DND-41 (cell line): ENCODE data around the gene NTRK1.

Experiments used
- ATAC-seq: fragments of 200-7000 bp; cut with Tn5 transposase; 3 replicates; pipeline ENCODE4 v1.9.1; 2021; ENCODE audit warnings: low read depth; ENCODE audit not compliant: insufficient read depth
- DNase-seq: peaks from one replicate; pipeline ENCODE4 v3.0.0-alpha.2; 2020
- H2AFZ ChIP-seq: 2 replicates; pipeline ENCODE4 v1.6.0; 2012; ENCODE audit warnings: low read depth, low read length
- H3K27ac ChIP-seq: 2 replicates; pipeline ENCODE4 v1.5.1; 2012; ENCODE audit warnings: low read length, inconsistent platforms
- H3K27me3 ChIP-seq: fragments of 200-600 bp; sonication (generic); 2 replicates; pipeline ENCODE4 v1.6.0; 2012; ENCODE audit warnings: low read length, mild to moderate bottlenecking, inconsistent platforms; ENCODE audit not compliant: insufficient read depth, poor library complexity
- H3K36me3 ChIP-seq: 2 replicates; pipeline ENCODE4 v1.5.1; 2012; ENCODE audit warnings: low read length, inconsistent platforms; ENCODE audit not compliant: insufficient read depth
- H3K4me1 ChIP-seq: 2 replicates; pipeline ENCODE4 v1.5.1; 2012; ENCODE audit warnings: mild to moderate bottlenecking, low read length; ENCODE audit not compliant: insufficient read depth
- H3K4me2 ChIP-seq: 2 replicates; pipeline ENCODE4 v1.6.0; 2012; ENCODE audit warnings: mild to moderate bottlenecking, moderate library complexity, low read length, inconsistent platforms; ENCODE audit not compliant: insufficient read depth
- H3K4me3 ChIP-seq, 2 experiments: fragments of 200-600 bp in 1 of 2; shearing (Covaris generic) in 1 of 2; 2 replicates each; pipeline ENCODE4 v1.5.1; 2012 to 2016; ENCODE audit warnings: inconsistent platforms in 2 of 2, low read length in 2 of 2, mild to moderate bottlenecking in 2 of 2, low read depth in 1 of 2, moderate library complexity in 1 of 2
- H3K79me2 ChIP-seq: 2 replicates; pipeline ENCODE4 v1.6.0; 2012; ENCODE audit warnings: low read length, inconsistent platforms; ENCODE audit not compliant: insufficient read depth
- H3K9ac ChIP-seq: 2 replicates; pipeline ENCODE4 v1.6.0; 2012; ENCODE audit warnings: low read depth, mild to moderate bottlenecking, inconsistent platforms, low read length, moderate library complexity
- H3K9me3 ChIP-seq: 2 replicates; pipeline ENCODE4 v1.5.1; 2012; ENCODE audit warnings: low read length, moderate library complexity, mild to moderate bottlenecking, inconsistent platforms; ENCODE audit not compliant: insufficient read depth, severe bottlenecking
- H4K20me1 ChIP-seq: 2 replicates; pipeline ENCODE4 v1.6.0; 2012; ENCODE audit warnings: low read length; ENCODE audit not compliant: insufficient read depth
- EZH2 ChIP-seq: IDR thresholded peaks from 3 replicates; pipeline ENCODE4 v1.6.1; 2012; ENCODE audit warnings: borderline replicate concordance, low read depth, mild to moderate bottlenecking, moderate library complexity, low read length, inconsistent platforms; ENCODE audit not compliant: severe bottlenecking
- TF ChIP-seq, protein P1 (sequence below): IDR thresholded peaks from 2 replicates; pipeline ENCODE4 v1.5.1; 2012; ENCODE audit warnings: borderline replicate concordance, low read length, moderate library complexity, mild to moderate bottlenecking; ENCODE audit not compliant: poor library complexity, severe bottlenecking; ENCODE audit errors: extremely low read depth

NTRK1 gene

DNA sequence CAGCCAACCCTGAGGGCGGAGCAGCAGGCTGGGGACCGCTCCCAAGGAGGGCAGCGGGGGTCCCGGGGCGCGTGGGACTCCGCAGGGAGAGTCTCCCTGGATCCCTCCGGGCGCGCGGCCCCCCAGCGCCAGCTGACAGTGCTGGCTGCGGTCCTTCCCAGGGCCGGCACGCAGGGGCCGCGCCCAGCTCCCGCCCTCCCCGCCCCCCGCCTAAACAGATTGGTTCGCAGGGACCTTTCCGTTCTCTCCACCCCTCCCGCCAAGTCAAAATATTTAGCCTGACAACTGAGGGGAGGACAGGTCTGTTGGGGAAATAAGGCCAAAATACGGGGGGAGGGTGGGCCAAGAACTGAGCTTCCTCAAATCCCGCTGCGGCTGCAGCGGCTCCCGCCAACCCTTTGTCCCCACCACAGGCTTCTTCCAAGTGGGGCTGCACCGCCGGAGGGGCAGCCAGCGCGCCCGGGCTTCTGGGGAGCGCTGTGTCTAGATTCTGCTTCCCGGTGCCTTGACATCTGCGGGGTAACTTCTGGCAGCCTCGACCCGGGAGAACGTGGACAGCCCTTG, 1.6 kb upstream of the NTRK1 start, which contains the start of gene INSRR:
TSS of gene INSRR (minus strand) at position 159 of the 564 bp plus-strand sequence. CDS start 496 bp downstream, outside the sequence.
- H3K9ac ChIP-seq, result no peak within 1 kb of the TSS
- no peak for DNase-seq

DNA sequence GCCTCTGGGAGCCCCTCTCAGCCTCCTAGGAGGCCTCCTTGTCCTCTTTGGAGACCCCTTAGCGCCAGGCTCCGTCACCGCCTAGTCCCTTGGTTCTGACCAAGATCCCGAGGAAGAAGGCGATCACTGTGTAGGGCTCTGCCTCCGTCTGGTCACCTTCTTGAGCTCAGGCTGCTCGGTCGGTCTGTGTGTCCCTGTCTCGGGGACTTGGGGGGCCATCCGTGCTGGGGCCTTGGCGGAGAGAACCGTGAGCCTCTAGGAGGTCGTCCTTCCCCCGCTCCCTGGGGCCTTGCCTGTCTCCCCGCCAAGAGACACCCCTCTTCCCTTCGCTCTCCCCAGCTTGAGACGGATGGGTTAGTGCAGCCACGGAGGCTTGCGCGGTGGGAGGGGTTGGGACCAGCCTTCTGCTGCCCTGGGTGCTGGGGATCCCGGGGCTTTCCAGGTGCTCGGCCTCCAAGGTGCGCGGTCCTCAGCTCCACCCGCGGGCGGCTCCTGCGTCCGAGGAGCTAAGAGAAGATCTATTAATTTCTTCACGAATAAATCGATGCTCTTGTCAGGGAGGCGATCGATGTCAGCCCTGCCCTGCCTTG, 1.0 kb upstream of the NTRK1 start:
- Histone ChIP-seq H3K9ac (no peak overlapping the region), H4K20me1 (peaks cover 11% of the 10 kb centered on the region), H2AFZ (no peak overlapping the region), H3K36me3 (no peaks in the 10 kb centered on the region), H3K4me1 (peaks cover 20% of the 10 kb centered on the region), H3K4me3 (no peak overlapping the region), H3K27me3 (peaks cover 56% of the 10 kb centered on the region), H3K27ac (no peak overlapping the region), H3K4me2 (no peak overlapping the region), H3K79me2 (no peaks in the 10 kb centered on the region), H3K9me3 (no peaks in the 10 kb centered on the region)
- TF ChIP-seq, protein P1, sequence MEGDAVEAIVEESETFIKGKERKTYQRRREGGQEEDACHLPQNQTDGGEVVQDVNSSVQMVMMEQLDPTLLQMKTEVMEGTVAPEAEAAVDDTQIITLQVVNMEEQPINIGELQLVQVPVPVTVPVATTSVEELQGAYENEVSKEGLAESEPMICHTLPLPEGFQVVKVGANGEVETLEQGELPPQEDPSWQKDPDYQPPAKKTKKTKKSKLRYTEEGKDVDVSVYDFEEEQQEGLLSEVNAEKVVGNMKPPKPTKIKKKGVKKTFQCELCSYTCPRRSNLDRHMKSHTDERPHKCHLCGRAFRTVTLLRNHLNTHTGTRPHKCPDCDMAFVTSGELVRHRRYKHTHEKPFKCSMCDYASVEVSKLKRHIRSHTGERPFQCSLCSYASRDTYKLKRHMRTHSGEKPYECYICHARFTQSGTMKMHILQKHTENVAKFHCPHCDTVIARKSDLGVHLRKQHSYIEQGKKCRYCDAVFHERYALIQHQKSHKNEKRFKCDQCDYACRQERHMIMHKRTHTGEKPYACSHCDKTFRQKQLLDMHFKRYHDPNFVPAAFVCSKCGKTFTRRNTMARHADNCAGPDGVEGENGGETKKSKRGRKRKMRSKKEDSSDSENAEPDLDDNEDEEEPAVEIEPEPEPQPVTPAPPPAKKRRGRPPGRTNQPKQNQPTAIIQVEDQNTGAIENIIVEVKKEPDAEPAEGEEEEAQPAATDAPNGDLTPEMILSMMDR, result no peak
- TF ChIP-seq EZH2, result no peak
- DNase-seq (no peak), ATAC-seq (no peak)

More for the DNA sequence above, 1.6 kb upstream of the NTRK1 start, which contains the start of gene INSRR:
- Histone ChIP-seq H2AFZ (no peak within 1 kb of the TSS), H4K20me1 (peaks cover 10% of the 10 kb centered on the region), H3K27ac (no peak within 1 kb of the TSS), H3K4me2 (no peak within 1 kb of the TSS), H3K4me3 (no peak within 1 kb of the TSS), H3K9me3 (no peaks in the 10 kb centered on the region), H3K36me3 (no peaks in the 10 kb centered on the region), H3K79me2 (no peaks in the 10 kb centered on the region), H3K4me1 (peaks cover 20% of the 10 kb centered on the region), H3K27me3 (peaks cover 56% of the 10 kb centered on the region)
- no peak for ATAC-seq
- TF ChIP-seq, protein P1, result no peak
- TF ChIP-seq EZH2, result no peak

DNA sequence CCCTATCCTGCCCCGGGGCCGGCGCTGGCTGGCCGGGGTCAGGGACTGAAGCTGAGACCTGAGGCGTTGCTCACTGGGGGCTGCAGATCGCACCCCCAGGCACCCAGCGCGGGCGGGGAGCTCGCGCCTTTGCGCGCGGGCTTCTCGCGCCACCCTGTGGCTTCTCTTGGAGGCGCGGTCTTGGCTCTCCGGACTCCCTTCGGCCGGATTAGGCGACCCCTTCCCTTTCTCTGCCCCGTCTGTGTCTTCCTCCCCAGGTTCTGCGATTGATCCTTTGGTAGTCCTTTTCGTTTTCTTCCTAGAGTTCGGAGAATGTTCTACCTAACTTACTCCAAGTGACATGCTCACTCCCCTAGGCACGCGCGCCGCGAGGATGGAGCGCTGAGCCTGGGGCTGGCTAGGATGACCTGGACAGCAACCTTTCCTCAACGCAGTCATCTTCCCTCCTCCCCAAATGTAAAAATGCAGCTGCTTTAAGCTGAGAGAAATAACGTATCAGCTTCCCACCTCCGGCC, 495 bp upstream of the NTRK1 start:
- H3K9me3 ChIP-seq, result no peaks in the 10 kb centered on the region
- peak overlapping the region; percentile 57 for H2AFZ ChIP-seq
- peaks cover 20% of the 10 kb centered on the region for H3K4me1 ChIP-seq
- H3K79me2 ChIP-seq, result no peaks in the 10 kb centered on the region
- peak; percentile 10 for DNase-seq
- H3K36me3 ChIP-seq, result no peaks in the 10 kb centered on the region
- ATAC-seq, result no peak
- peak overlapping the region; percentile 63 for H3K4me2 ChIP-seq
- no peak overlapping the region for H3K27ac ChIP-seq
- peaks cover 56% of the 10 kb centered on the region for H3K27me3 ChIP-seq
- peak overlapping the region in 1 of 2 experiments; percentile 41; a peak in 2 of 4 replicates for H3K4me3 ChIP-seq
- no peak overlapping the region; the same call in 1 of the 2 replicates for H3K9ac ChIP-seq
- TF ChIP-seq, protein P1, result peak; percentile 53
- TF ChIP-seq EZH2, result no peak
- peaks cover 11% of the 10 kb centered on the region for H4K20me1 ChIP-seq
